Endothelial cell of umbilical vein (primary cell): ENCODE measurements around the gene PKMYT1.

Experiments
- JUN ChIP-seq: IDR thresholded peaks from 2 replicates; pipeline ENCODE4 v1.6.1; 2011; ENCODE audit warnings: borderline replicate concordance, low read depth; ENCODE audit not compliant: insufficient read length, insufficient read depth
- POLR2A ChIP-seq: IDR thresholded peaks from 2 replicates; pipeline ENCODE4 v1.6.1; 2012; ENCODE audit warnings: low read depth, mild to moderate bottlenecking, control low read depth, low read length
- POLR2AphosphoS5 ChIP-seq: IDR thresholded peaks from 2 replicates; pipeline ENCODE4 v1.6.1; 2012; ENCODE audit warnings: low read depth, mild to moderate bottlenecking, control low read depth, low read length, moderate library complexity; ENCODE audit not compliant: insufficient read depth
- TF ChIP-seq, protein P1 (sequence below), 2 donors: IDR thresholded peaks; 1 replicate in 1 of 2; 2 replicates in 1 of 2; pipeline ENCODE4 v1.5.1; 2011; ENCODE audit warnings: low read length in 2 of 2, mild to moderate bottlenecking in 2 of 2, moderate library complexity in 2 of 2, control low read depth in 1 of 2, inconsistent platforms in 1 of 2, low read depth in 1 of 2; ENCODE audit not compliant: insufficient read depth in 1 of 2; ENCODE audit errors: extremely low read depth in 1 of 2

DNA sequence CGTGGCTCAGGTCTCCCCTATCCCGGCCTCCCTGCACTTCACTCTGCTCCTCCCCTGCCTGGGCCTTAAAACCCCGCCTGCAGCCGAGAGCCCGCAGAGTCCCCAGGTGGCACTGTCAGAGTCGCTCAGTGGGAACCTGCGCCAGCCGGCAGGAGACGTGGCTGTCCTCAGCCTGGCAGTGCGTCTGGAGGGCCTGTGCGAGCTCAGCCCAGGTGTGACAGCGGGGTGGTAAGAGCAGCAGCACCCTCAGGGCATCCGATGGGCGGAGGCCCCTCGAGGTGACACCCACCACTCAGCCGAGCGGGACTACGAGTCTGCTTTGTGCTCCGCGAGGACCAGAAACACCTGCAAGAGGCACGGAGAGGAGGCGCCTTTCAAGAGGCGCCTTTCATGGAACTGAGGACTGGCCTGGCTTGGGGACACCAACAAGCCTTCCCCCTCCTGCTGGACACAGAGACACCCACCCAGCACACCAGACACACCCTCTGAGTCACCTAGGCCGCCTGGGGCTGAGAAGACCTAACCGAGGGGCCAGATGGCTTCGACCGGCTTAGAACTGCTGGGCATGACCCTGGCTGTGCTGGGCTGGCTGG, 32.7 kb upstream of the PKMYT1 start, which contains the start of gene CLDN9:
- TF ChIP-seq POLR2A (no peak), POLR2AphosphoS5 (no peak), JUN (no peak)
- TF ChIP-seq, protein P1, sequence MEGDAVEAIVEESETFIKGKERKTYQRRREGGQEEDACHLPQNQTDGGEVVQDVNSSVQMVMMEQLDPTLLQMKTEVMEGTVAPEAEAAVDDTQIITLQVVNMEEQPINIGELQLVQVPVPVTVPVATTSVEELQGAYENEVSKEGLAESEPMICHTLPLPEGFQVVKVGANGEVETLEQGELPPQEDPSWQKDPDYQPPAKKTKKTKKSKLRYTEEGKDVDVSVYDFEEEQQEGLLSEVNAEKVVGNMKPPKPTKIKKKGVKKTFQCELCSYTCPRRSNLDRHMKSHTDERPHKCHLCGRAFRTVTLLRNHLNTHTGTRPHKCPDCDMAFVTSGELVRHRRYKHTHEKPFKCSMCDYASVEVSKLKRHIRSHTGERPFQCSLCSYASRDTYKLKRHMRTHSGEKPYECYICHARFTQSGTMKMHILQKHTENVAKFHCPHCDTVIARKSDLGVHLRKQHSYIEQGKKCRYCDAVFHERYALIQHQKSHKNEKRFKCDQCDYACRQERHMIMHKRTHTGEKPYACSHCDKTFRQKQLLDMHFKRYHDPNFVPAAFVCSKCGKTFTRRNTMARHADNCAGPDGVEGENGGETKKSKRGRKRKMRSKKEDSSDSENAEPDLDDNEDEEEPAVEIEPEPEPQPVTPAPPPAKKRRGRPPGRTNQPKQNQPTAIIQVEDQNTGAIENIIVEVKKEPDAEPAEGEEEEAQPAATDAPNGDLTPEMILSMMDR (IDR thresholded peaks at IDR 0.05; ENCODE audit: extremely low read depth in 1 of 2, insufficient read depth in 1 of 2, low read depth in 1 of 2, low read length in 2 of 2) = no peak
